H9 (cell line): ENCODE data around the gene ZNF727. TPM values are rescaled to one million over a fixed set of nuclear protein-coding genes. Genes with fewer than 3 reads are reported as not detected.

Experiments
- total RNA-seq: library from RNA; stranded (reverse); gene quantifications from 2 replicates; pipeline ENCODE4 v1.2.1, GENCODE V29; 2021

Gene ZNF727
- total RNA-seq, 1 experiment from 2014 or later: not detected

Other genes starting within 250 kb of the ZNF727 start
- gene ZNF722, start 46.6 kb upstream of the ZNF727 start, total RNA-seq: not detected in 2 replicates
- not detected in 2 replicates for gene ZNF735, start 161.8 kb downstream of the ZNF727 start, total RNA-seq
- gene ZNF679, start 183.0 kb downstream of the ZNF727 start, total RNA-seq: not detected in 2 replicates